ENCODE measurements around the gene HMGN4. TPM values are rescaled to one million over a fixed set of nuclear protein-coding genes. Genes with fewer than 3 reads are reported as not detected.

Gene HMGN4
- total and polyA plus RNA-seq, 9 of the 15 experiments (the other 6 are each of a cell fraction or from before 2014, with no cell fraction given) = 35.4 to 134 (median 94.1) TPM

DNA sequence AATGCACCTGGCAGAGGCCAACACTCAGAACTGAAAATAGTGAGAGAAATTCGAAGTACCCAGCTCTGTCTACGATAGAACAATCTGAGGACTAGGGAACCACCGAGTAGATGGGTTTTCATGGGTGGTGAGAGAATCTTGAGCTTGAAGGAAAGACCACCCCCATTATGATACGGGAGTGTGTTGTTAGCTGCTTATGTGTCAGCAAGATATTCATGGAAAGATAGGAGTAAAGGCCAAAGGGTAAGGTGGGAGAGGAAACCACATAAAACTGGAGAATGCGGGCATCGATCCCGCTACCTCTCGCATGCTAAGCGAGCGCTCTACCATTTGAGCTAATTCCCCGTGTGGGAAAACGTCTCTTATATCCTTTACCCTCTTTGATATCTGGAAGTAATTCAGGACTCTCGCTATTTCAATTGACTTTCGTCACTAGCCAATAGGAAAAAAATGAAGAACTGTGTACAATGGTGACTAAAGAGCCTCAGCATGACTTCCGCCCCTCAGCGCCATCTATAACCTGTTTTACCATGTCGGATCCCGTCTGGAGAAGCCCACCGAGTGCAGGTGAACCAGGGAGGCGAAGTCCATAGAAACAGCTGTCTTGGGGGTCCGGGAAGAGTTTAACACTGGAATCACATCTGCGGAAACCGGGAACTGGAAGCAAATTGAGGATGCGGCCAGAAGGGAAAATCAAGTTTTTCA is 33.6 kb downstream of the HMGN4 start (continued):
- TF ChIP-seq NEUROD1 (IDR thresholded peaks at IDR 0.05; ENCODE audit: borderline replicate concordance, low read depth, low read length, partially characterized antibody) (peak; percentile 73), ASH1L (IDR thresholded peaks at IDR 0.05; ENCODE audit: borderline replicate concordance, low read depth, partially characterized antibody) (peak; percentile 4), RAD51 (IDR thresholded peaks at IDR 0.05; ENCODE audit: borderline replicate concordance, low read depth) (no peak), MTA3 (IDR thresholded peaks at IDR 0.05; ENCODE audit: borderline replicate concordance) (peak; percentile 91), ZNF354B (CRISPR knock-in tag; IDR thresholded peaks at IDR 0.05) (no peak), HCFC1 (IDR thresholded peaks at IDR 0.05; ENCODE audit: low read depth, low read length) (peak; percentile 37; the same call in 1 of the 2 replicates), RBM34 (IDR thresholded peaks at IDR 0.05; ENCODE audit: borderline replicate concordance, insufficient read depth, low read length) (no peak), POLR3A (IDR thresholded peaks at IDR 0.05; ENCODE audit: borderline replicate concordance, extremely low read depth, insufficient read depth, insufficient read length) (peak; percentile 97), PPARD (CRISPR knock-in tag; IDR thresholded peaks at IDR 0.05) (no peak), CBX1 (IDR thresholded peaks at IDR 0.05; ENCODE audit: low read depth) (no peak), KAT7 (CRISPR knock-in tag; IDR thresholded peaks at IDR 0.05; ENCODE audit: borderline replicate concordance) (peak; percentile 86; the same call in 1 of the 2 replicates), SMARCA4 (IDR thresholded peaks at IDR 0.05) (peak; percentile 93), ZNF212 (CRISPR knock-in tag; IDR thresholded peaks at IDR 0.05) (no peak), FIP1L1 (IDR thresholded peaks at IDR 0.05; ENCODE audit: low read depth, low read length, poor library complexity, severe bottlenecking) (no peak), NR2C2 (CRISPR knock-in tag; IDR thresholded peaks at IDR 0.05) (peak; percentile 80), NR2C2 (tag; IDR thresholded peaks at IDR 0.05) (peak; percentile 95), TEAD2 (tag; IDR thresholded peaks at IDR 0.05) (peak; percentile 20; the same call in 1 of the 2 replicates), ETV1 (tag; conservative IDR thresholded peaks at IDR 0.05; ENCODE audit: low read depth) (peak; percentile 70), POLR2B (IDR thresholded peaks at IDR 0.05; ENCODE audit: low read depth, partially characterized antibody) (no peak), ZKSCAN1 (IDR thresholded peaks at IDR 0.05; ENCODE audit: low read depth, low read length) (peak; percentile 72), NELFE (IDR thresholded peaks at IDR 0.05; ENCODE audit: insufficient read depth, insufficient read length) (no peak), SRSF1 (IDR thresholded peaks at IDR 0.05; ENCODE audit: low read depth, low read length) (no peak)
- TF ChIP-seq, protein P1, sequence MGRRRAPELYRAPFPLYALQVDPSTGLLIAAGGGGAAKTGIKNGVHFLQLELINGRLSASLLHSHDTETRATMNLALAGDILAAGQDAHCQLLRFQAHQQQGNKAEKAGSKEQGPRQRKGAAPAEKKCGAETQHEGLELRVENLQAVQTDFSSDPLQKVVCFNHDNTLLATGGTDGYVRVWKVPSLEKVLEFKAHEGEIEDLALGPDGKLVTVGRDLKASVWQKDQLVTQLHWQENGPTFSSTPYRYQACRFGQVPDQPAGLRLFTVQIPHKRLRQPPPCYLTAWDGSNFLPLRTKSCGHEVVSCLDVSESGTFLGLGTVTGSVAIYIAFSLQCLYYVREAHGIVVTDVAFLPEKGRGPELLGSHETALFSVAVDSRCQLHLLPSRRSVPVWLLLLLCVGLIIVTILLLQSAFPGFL (CRISPR knock-in tag; IDR thresholded peaks at IDR 0.05) = peak; percentile 96
- TF ChIP-seq, protein P2, sequence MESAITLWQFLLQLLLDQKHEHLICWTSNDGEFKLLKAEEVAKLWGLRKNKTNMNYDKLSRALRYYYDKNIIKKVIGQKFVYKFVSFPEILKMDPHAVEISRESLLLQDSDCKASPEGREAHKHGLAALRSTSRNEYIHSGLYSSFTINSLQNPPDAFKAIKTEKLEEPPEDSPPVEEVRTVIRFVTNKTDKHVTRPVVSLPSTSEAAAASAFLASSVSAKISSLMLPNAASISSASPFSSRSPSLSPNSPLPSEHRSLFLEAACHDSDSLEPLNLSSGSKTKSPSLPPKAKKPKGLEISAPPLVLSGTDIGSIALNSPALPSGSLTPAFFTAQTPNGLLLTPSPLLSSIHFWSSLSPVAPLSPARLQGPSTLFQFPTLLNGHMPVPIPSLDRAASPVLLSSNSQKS (CRISPR knock-in tag; IDR thresholded peaks at IDR 0.05) = no peak
- TF ChIP-seq, protein P3, sequence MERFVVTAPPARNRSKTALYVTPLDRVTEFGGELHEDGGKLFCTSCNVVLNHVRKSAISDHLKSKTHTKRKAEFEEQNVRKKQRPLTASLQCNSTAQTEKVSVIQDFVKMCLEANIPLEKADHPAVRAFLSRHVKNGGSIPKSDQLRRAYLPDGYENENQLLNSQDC (CRISPR knock-in tag; IDR thresholded peaks at IDR 0.05) = 0 out of 2 replicates have a peak, but pooled peaks have one; percentile 18

Data from K562 (cell line).